DND-41 (cell line): ENCODE measurements around the gene TSGA10.

Source experiments
- ATAC-seq: fragments of 200-7000 bp; cut with Tn5 transposase; 3 replicates; pipeline ENCODE4 v1.9.1; 2021; ENCODE audit warnings: low read depth; ENCODE audit not compliant: insufficient read depth
- DNase-seq: peaks from one replicate; pipeline ENCODE4 v3.0.0-alpha.2; 2020
- H2AFZ ChIP-seq: 2 replicates; pipeline ENCODE4 v1.6.0; 2012; ENCODE audit warnings: low read depth, low read length
- H3K27ac ChIP-seq: 2 replicates; pipeline ENCODE4 v1.5.1; 2012; ENCODE audit warnings: low read length, inconsistent platforms
- H3K27me3 ChIP-seq: fragments of 200-600 bp; sonication (generic); 2 replicates; pipeline ENCODE4 v1.6.0; 2012; ENCODE audit warnings: low read length, mild to moderate bottlenecking, inconsistent platforms; ENCODE audit not compliant: insufficient read depth, poor library complexity
- H3K36me3 ChIP-seq: 2 replicates; pipeline ENCODE4 v1.5.1; 2012; ENCODE audit warnings: low read length, inconsistent platforms; ENCODE audit not compliant: insufficient read depth
- H3K4me1 ChIP-seq: 2 replicates; pipeline ENCODE4 v1.5.1; 2012; ENCODE audit warnings: mild to moderate bottlenecking, low read length; ENCODE audit not compliant: insufficient read depth
- H3K4me2 ChIP-seq: 2 replicates; pipeline ENCODE4 v1.6.0; 2012; ENCODE audit warnings: mild to moderate bottlenecking, moderate library complexity, low read length, inconsistent platforms; ENCODE audit not compliant: insufficient read depth
- H3K4me3 ChIP-seq, 2 experiments: fragments of 200-600 bp in 1 of 2; shearing (Covaris generic) in 1 of 2; 2 replicates each; pipeline ENCODE4 v1.5.1; 2012 to 2016; ENCODE audit warnings: inconsistent platforms in 2 of 2, low read length in 2 of 2, mild to moderate bottlenecking in 2 of 2, low read depth in 1 of 2, moderate library complexity in 1 of 2
- H3K79me2 ChIP-seq: 2 replicates; pipeline ENCODE4 v1.6.0; 2012; ENCODE audit warnings: low read length, inconsistent platforms; ENCODE audit not compliant: insufficient read depth
- H3K9ac ChIP-seq: 2 replicates; pipeline ENCODE4 v1.6.0; 2012; ENCODE audit warnings: low read depth, mild to moderate bottlenecking, inconsistent platforms, low read length, moderate library complexity
- H3K9me3 ChIP-seq: 2 replicates; pipeline ENCODE4 v1.5.1; 2012; ENCODE audit warnings: low read length, moderate library complexity, mild to moderate bottlenecking, inconsistent platforms; ENCODE audit not compliant: insufficient read depth, severe bottlenecking
- H4K20me1 ChIP-seq: 2 replicates; pipeline ENCODE4 v1.6.0; 2012; ENCODE audit warnings: low read length; ENCODE audit not compliant: insufficient read depth
- EZH2 ChIP-seq: IDR thresholded peaks from 3 replicates; pipeline ENCODE4 v1.6.1; 2012; ENCODE audit warnings: borderline replicate concordance, low read depth, mild to moderate bottlenecking, moderate library complexity, low read length, inconsistent platforms; ENCODE audit not compliant: severe bottlenecking
- TF ChIP-seq, protein P1 (sequence below): IDR thresholded peaks from 2 replicates; pipeline ENCODE4 v1.5.1; 2012; ENCODE audit warnings: borderline replicate concordance, low read length, moderate library complexity, mild to moderate bottlenecking; ENCODE audit not compliant: poor library complexity, severe bottlenecking; ENCODE audit errors: extremely low read depth

TSGA10 gene

DNA sequence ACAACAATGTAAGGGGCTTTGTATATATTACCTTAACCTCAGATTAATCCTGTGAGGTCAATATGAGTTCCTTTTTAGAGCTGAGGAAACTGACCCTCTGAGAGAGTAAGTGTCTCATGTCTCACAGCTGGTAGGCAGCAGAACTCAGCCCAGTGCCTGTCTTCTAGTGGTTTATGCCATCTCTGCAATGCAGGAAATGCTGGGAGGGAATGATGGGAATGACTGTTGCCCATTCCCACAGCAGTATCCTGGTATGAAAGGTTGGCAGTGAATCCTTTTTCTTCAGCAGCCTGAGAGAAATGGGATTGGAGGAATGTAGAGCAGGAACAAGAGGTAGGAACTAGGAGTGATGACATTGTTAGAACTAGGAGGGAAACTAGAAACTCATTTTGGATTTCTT, 32.3 kb upstream of the TSGA10 start:
- H3K9me3 ChIP-seq = no peaks in the 10 kb centered on the region
- ATAC-seq (no peak), DNase-seq (no peak)
- H4K20me1 ChIP-seq = peaks cover 4% of the 10 kb centered on the region; the same call in 1 of the 2 replicates
- peaks cover 19% of the 10 kb centered on the region for H3K4me1 ChIP-seq
- H3K4me3 ChIP-seq = no peak overlapping the region
- peaks cover 67% of the 10 kb centered on the region for H3K79me2 ChIP-seq
- no peak overlapping the region for H3K27ac ChIP-seq
- H3K4me2 ChIP-seq = no peak overlapping the region
- H3K36me3 ChIP-seq = peaks cover 33% of the 10 kb centered on the region
- no peak overlapping the region for H3K9ac ChIP-seq
- TF ChIP-seq EZH2 = no peak
- TF ChIP-seq, protein P1, sequence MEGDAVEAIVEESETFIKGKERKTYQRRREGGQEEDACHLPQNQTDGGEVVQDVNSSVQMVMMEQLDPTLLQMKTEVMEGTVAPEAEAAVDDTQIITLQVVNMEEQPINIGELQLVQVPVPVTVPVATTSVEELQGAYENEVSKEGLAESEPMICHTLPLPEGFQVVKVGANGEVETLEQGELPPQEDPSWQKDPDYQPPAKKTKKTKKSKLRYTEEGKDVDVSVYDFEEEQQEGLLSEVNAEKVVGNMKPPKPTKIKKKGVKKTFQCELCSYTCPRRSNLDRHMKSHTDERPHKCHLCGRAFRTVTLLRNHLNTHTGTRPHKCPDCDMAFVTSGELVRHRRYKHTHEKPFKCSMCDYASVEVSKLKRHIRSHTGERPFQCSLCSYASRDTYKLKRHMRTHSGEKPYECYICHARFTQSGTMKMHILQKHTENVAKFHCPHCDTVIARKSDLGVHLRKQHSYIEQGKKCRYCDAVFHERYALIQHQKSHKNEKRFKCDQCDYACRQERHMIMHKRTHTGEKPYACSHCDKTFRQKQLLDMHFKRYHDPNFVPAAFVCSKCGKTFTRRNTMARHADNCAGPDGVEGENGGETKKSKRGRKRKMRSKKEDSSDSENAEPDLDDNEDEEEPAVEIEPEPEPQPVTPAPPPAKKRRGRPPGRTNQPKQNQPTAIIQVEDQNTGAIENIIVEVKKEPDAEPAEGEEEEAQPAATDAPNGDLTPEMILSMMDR = no peak
- no peaks in the 10 kb centered on the region for H3K27me3 ChIP-seq
- H2AFZ ChIP-seq = no peak overlapping the region

DNA sequence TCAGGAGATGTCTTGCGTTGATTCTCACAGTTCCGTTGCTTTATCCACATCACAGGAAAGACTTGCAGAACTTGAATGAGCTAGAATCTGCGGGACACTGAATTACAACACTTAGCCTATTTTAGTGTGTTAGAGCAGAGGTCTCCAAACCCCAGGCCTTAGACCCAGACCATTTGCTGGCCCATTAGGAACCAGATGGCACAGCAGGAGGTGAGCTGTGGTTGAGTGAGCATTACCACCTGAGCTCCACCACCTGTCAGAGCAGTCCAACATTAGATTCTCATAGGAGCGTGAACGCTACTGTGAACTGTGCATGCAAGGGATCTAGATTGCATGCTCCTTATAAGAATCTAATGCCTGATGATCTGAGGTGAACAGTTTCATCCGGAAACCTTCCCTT, 30.1 kb upstream of the TSGA10 start:
- H3K9me3 ChIP-seq = no peaks in the 10 kb centered on the region
- H3K9ac ChIP-seq = no peak overlapping the region
- peaks cover 4% of the 10 kb centered on the region; the same call in 1 of the 2 replicates for H4K20me1 ChIP-seq
- H2AFZ ChIP-seq = no peak overlapping the region
- H3K36me3 ChIP-seq = peaks cover 18% of the 10 kb centered on the region
- ATAC-seq (no peak), DNase-seq (no peak)
- H3K4me1 ChIP-seq = peaks cover 29% of the 10 kb centered on the region
- TF ChIP-seq EZH2 = no peak
- TF ChIP-seq, protein P1 = no peak
- peaks cover 83% of the 10 kb centered on the region for H3K79me2 ChIP-seq
- no peak overlapping the region for H3K4me3 ChIP-seq
- H3K4me2 ChIP-seq = no peak overlapping the region
- no peak overlapping the region for H3K27ac ChIP-seq
- no peaks in the 10 kb centered on the region for H3K27me3 ChIP-seq

DNA sequence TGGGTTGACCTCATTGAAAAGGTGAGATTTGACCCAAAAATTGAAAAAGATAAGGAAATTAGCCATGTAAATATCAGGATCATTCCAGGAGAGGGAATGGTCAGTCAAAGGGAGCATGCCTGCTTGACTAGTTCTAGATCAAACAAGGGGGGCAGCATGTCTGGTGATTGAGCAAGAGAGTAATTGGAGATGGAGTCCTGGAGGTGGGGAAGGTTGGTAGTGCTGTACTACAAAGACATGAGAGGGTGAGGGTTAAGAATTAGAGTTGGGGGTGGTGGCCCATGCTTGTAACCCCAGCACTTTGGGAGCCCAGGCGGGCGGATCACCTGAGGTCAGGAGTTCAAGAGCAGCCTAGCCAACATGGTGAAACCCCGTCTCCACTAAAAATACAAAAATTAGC, 28.3 kb upstream of the TSGA10 start:
- ATAC-seq = no peak
- Histone ChIP-seq H3K9ac (no peak overlapping the region), H3K27ac (no peak overlapping the region), H3K9me3 (no peaks in the 10 kb centered on the region), H3K4me1 (peaks cover 46% of the 10 kb centered on the region), H2AFZ (no peak overlapping the region), H3K79me2 (peaks cover 91% of the 10 kb centered on the region), H3K4me2 (peak overlapping the region; percentile 91; the same call in 1 of the 2 replicates), H4K20me1 (peaks cover 4% of the 10 kb centered on the region; the same call in 1 of the 2 replicates), H3K36me3 (peaks cover 10% of the 10 kb centered on the region), H3K4me3 (no peak overlapping the region; a peak in 1 of 4 replicates), H3K27me3 (no peaks in the 10 kb centered on the region)
- no peak for DNase-seq
- TF ChIP-seq, protein P1 = no peak
- no peak for TF ChIP-seq EZH2

DNA sequence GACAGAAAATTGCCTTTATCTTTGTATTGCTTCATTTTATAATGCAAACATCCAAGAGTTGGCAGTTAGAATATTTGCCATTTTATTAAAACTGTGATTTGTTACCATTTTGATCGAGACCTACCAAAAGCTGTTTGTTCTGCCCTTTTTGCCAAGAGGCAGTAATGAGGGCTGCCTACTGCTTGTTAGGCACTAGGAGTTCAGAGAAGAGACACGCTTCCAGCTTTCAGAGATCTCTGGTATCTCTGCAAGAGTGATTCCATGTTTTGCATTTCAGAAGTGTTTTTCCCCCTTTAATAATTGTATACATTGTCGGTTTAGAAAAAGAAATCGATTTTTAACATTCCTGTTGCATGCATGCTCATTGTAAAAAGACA, 26.9 kb upstream of the TSGA10 start:
- H3K4me2 ChIP-seq = peak overlapping the region; percentile 91
- TF ChIP-seq, protein P1 = no peak
- no peak for TF ChIP-seq EZH2
- H4K20me1 ChIP-seq = no peaks in the 10 kb centered on the region
- no peak for ATAC-seq
- no peak for DNase-seq
- H3K79me2 ChIP-seq = peaks cover 96% of the 10 kb centered on the region
- H3K9ac ChIP-seq = peak overlapping the region; percentile 70
- peaks cover 6% of the 10 kb centered on the region; the same call in 1 of the 2 replicates for H3K36me3 ChIP-seq
- H3K4me3 ChIP-seq = peak overlapping the region; percentile 84 to 89
- no peaks in the 10 kb centered on the region for H3K27me3 ChIP-seq
- H2AFZ ChIP-seq = peak overlapping the region; percentile 89
- H3K4me1 ChIP-seq = peaks cover 43% of the 10 kb centered on the region
- H3K27ac ChIP-seq = peak overlapping the region; percentile 86
- no peaks in the 10 kb centered on the region for H3K9me3 ChIP-seq
